ENCODE results near the gene MGAT4B. TPM values are rescaled to one million over a fixed set of nuclear protein-coding genes. Genes with fewer than 3 reads are reported as not detected.

MGAT4B gene
- total RNA-seq, 1 experiment from 2014 or later, result 87.6 TPM

- DNase-seq (ENCODE audit: low read depth, low spot score), result no peak
- in situ Hi-C loops (cut with HindIII; ENCODE audit: low pct_unique_long_range_greater_than_20kb, low sequenced_read_pairs), result no loop called here
Measured at GRCh38 chr5:179788193-179788854, 18.3 kb downstream of the MGAT4B start.

DNA sequence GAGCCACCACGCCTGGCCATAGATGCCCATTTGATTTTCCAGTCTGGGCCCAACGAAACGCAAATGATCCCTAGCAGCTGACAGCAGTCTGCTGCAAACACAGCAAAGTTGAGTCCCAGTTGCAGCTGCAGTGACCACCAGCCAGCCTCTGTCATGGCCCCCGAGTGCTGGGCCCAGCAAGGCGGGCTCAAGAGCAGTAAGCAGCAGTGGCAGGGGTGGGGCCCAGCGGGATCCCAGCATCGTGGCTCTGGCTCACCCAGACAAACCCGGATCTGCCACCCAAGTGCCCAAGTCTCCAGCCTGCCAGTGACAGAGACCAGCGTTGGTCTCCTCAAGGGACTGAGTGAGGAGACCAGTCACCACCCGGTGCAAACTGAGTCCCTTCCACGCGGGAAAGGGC, 19.8 kb downstream of the MGAT4B start:
- in situ Hi-C loops (cut with HindIII; ENCODE audit: low pct_unique_long_range_greater_than_20kb, low sequenced_read_pairs), result no loop called here
- DNase-seq (ENCODE audit: low read depth, low spot score), result no peak

DNA sequence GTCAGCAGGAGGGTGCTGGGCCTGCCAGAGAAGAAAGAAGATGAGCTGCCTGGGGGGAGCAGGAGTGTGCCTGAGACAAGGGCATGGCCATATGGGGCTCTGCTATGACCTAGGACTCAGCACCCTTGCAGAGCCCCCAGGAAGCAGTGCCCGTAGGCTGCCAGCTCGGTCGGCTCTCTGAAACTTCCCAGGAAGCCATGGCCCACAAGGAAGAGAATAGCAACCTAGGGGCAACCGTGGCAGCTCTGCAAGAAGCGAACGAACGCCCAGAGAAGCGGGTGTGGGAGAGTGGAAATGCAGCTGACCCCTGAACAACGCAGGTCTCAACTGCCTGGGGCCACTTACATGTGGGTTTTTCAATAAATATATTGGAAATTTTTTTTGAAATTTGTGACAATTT, 23.5 kb downstream of the MGAT4B start:
- in situ Hi-C loops (cut with HindIII; ENCODE audit: low pct_unique_long_range_greater_than_20kb, low sequenced_read_pairs), result no loop called here

GRCh38 chr5:179781846-179782245, 24.8 kb downstream of the MGAT4B start:
- DNase-seq (ENCODE audit: low read depth, low spot score), result no peak

More for the DNA sequence above, 23.5 kb downstream of the MGAT4B start:
- DNase-seq (ENCODE audit: low read depth, low spot score), result no peak

DNA sequence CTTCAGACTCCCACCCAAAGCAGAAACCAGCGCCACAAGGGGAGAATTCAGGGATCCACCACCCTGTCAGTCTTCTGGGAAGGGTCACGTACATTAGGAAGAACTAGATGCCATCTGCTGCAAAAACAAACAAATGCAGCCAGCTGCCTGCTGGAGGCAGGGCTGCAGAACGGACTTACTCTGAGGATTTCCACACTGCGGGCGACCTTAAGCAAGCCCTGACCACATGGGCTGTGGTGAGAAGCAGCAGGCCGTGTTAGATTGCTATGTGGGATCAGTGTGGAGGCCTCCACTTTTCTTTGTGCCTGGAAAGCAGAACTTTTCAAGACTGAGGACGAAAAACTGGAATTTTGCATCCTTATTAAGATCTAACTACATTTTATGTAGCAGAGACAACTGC, 26.3 kb downstream of the MGAT4B start:
- in situ Hi-C loops (cut with HindIII; ENCODE audit: low pct_unique_long_range_greater_than_20kb, low sequenced_read_pairs), result no loop called here
- no peak for DNase-seq (ENCODE audit: low read depth, low spot score)

More at GRCh38 chr5:179781846-179782245, 24.8 kb downstream of the MGAT4B start:
- in situ Hi-C loops (cut with HindIII; ENCODE audit: low pct_unique_long_range_greater_than_20kb, low sequenced_read_pairs), result no loop called here

DNA sequence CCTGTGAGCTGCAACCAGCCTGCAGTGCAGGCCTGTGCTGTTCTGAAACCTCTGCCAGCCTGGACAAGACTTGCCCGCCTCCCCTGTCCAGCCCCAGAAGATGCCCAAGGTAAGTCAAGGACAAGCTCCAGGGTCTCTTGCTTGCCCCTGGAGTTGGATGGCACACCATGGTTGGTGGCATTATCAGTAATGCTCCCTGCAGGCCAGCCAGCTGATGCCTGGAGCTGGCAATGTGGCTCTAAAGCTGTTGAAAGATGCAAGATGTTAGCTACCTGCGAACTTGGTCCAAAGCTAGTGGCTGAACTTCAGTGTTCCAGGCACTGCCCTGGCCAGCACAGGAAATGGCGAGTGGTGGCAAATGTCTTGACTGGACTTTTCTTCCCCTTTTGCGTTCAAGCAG, 26.8 kb downstream of the MGAT4B start:
- DNase-seq (ENCODE audit: low read depth, low spot score), result no peak
- in situ Hi-C loops (cut with HindIII; ENCODE audit: low pct_unique_long_range_greater_than_20kb, low sequenced_read_pairs), result no loop called here

- DNase-seq (ENCODE audit: low read depth, low spot score), result no peak
- in situ Hi-C loops (cut with HindIII; ENCODE audit: low pct_unique_long_range_greater_than_20kb, low sequenced_read_pairs), result no loop called here
Measured at GRCh38 chr5:179778591-179778990, 28.1 kb downstream of the MGAT4B start.

DNA sequence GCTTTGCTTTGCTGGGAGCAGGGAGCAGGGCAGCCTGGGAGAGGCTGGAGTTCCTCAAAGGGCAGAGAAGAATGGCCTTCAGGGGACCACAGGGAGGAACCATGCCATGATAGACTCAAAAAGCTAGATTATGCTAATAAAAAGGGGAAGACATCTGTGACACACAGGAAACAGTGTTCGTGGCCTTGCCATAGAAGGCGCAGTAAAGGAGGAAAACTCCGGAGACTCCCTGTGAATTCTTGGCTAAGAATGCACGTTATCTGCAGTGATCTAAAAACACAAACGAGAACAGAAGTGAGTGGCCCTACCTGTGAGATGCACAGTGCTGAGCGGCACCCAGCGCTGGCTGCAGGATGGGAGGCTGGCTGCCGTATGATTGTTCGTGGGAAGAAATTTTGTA, 28.8 kb downstream of the MGAT4B start:
- no peak for DNase-seq (ENCODE audit: low read depth, low spot score)
- in situ Hi-C loops (cut with HindIII; ENCODE audit: low pct_unique_long_range_greater_than_20kb, low sequenced_read_pairs), result no loop called here

GRCh38 chr5:179777456-179777855, 29.2 kb downstream of the MGAT4B start:
- in situ Hi-C loops (cut with HindIII; ENCODE audit: low pct_unique_long_range_greater_than_20kb, low sequenced_read_pairs), result no loop called here
- no peak for DNase-seq (ENCODE audit: low read depth, low spot score)

GRCh38 chr5:179776411-179776938, 30.2 kb downstream of the MGAT4B start:
- in situ Hi-C loops (cut with HindIII; ENCODE audit: low pct_unique_long_range_greater_than_20kb, low sequenced_read_pairs), result no loop called here
- no peak for DNase-seq (ENCODE audit: low read depth, low spot score)

DNA sequence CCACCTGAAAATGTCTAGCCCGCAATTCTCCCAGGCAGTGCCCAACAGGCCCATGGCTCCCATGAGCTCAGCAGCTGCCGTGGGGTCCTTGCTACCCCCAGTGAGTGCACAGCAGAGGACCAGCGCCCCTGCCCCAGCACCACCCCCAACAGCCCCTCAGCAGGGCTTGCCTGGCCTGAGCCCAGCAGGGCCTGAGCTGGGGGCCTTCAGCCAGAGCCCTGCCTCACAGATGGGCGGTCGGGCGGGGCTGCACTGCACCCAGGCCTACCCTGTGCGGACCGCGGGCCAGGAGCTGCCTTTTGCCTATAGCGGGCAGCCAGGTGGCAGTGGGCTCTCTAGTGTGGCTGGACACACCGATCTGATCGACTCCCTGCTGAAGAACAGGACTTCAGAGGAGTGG, 32.2 kb downstream of the MGAT4B start:
- no peak for DNase-seq (ENCODE audit: low read depth, low spot score)
- in situ Hi-C loops (cut with HindIII; ENCODE audit: low pct_unique_long_range_greater_than_20kb, low sequenced_read_pairs), result no loop called here

DNA sequence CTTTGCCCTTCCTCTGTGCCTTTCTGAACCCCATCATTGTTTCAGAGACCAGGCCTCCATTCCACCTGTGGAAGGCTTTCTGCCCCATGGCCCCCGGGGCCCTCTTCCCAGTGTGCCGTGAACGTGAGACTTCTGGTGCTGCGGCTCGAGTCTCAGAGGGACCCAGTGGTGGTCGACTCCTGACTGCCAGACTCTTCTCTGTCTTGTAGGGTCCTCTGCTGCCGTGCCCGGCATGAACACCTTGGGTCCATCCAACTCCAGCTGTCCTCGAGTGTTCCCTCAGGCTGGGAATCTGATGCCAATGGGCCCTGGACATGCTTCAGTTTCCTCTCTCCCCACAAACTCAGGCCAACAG, 33.0 kb downstream of the MGAT4B start:
- in situ Hi-C loops (cut with HindIII; ENCODE audit: low pct_unique_long_range_greater_than_20kb, low sequenced_read_pairs), result no loop called here
- DNase-seq (ENCODE audit: low read depth, low spot score), result no peak

- DNase-seq (ENCODE audit: low read depth, low spot score), result no peak
- in situ Hi-C loops (cut with HindIII; ENCODE audit: low pct_unique_long_range_greater_than_20kb, low sequenced_read_pairs), result no loop called here
Measured at GRCh38 chr5:179772351-179772750, 34.3 kb downstream of the MGAT4B start.

- in situ Hi-C loops (cut with HindIII; ENCODE audit: low pct_unique_long_range_greater_than_20kb, low sequenced_read_pairs), result no loop called here
- no peak for DNase-seq (ENCODE audit: low read depth, low spot score)
Measured at GRCh38 chr5:179771311-179771895, 35.3 kb downstream of the MGAT4B start.

DNA sequence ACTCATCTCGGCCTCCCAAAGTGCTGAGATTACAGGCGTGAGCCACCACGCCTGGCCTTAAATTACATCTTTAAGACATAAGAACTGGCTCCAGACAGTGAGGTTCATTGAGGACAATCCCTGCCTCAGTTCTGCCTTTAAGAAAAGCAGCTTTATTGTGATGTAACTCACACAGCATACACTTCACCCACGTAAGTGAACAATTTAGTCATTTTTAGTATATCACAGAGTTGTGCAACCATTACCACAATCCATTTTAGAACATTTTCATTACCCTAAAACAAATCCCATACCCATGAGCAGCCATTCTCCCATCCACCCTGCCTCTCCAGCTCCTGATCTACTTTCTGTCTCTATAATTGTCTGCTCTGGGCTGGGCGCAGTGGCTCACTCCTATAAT, 36.9 kb downstream of the MGAT4B start:
- in situ Hi-C loops (cut with HindIII; ENCODE audit: low pct_unique_long_range_greater_than_20kb, low sequenced_read_pairs), result no loop called here
- no peak for DNase-seq (ENCODE audit: low read depth, low spot score)

- in situ Hi-C loops (cut with HindIII; ENCODE audit: low pct_unique_long_range_greater_than_20kb, low sequenced_read_pairs), result no loop called here
- no peak for DNase-seq (ENCODE audit: low read depth, low spot score)
Measured at GRCh38 chr5:179769271-179769670, 37.4 kb downstream of the MGAT4B start.

- in situ Hi-C loops (cut with HindIII; ENCODE audit: low pct_unique_long_range_greater_than_20kb, low sequenced_read_pairs), result no loop called here
- DNase-seq (ENCODE audit: low read depth, low spot score), result no peak
Measured at GRCh38 chr5:179768326-179769085, 38.2 kb downstream of the MGAT4B start.

- in situ Hi-C loops (cut with HindIII; ENCODE audit: low pct_unique_long_range_greater_than_20kb, low sequenced_read_pairs), result no loop called here
- DNase-seq (ENCODE audit: low read depth, low spot score), result no peak
Measured at GRCh38 chr5:179767496-179768100, 39.1 kb downstream of the MGAT4B start.
